ENCODE results near the gene KCNJ15.

KCNJ15 gene

DNA sequence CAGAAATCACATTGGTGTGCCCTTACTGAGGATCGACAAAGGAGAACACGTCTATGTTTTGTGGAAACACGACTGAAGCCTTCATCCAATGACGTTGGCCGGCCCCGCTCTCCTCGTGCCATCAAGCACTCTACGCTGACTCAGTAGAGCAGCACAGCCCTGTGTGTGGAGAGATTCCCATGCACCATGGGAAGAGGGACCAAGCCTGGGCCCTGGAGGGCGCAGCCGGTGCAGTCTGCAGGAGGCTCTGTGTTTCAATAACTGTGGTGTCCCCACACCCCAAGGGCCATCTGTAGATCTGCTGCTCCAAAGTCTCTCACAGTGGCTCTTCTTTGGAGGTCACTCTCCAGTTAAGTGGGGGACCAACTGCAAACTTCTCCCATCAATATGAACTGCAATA is 97.4 kb downstream of the KCNJ15 start:
- Histone ChIP-seq H3K27me3 (ENCODE audit: insufficient read depth, low read length) (no peaks in the 10 kb centered on the region), H3K4me3 (ENCODE audit: low read depth, low read length) (no peak overlapping the region), H3K79me2 (ENCODE audit: control insufficient read depth, insufficient read depth, low read length, unreplicated experiment) (no peaks in the 10 kb centered on the region), H2AFZ (ENCODE audit: low read length, unreplicated experiment) (no peak overlapping the region), H3K27ac (ENCODE audit: low read depth, low read length) (no peak overlapping the region), H3K36me3 (ENCODE audit: insufficient read depth, low read length) (no peaks in the 10 kb centered on the region), H3K4me1 (ENCODE audit: control insufficient read depth, insufficient read depth, low read length, unreplicated experiment) (peaks cover 21% of the 10 kb centered on the region)

- no peaks in the 10 kb centered on the region for H3K27me3 ChIP-seq (ENCODE audit: insufficient read depth, low read length)
- no peaks in the 10 kb centered on the region for H3K36me3 ChIP-seq (ENCODE audit: insufficient read depth, low read length)
- peaks cover 21% of the 10 kb centered on the region for H3K4me1 ChIP-seq (ENCODE audit: control insufficient read depth, insufficient read depth, low read length, unreplicated experiment)
- H3K4me3 ChIP-seq (ENCODE audit: low read depth, low read length), result no peak overlapping the region
- H3K27ac ChIP-seq (ENCODE audit: low read depth, low read length), result no peak overlapping the region
- no peak overlapping the region for H2AFZ ChIP-seq (ENCODE audit: low read length, unreplicated experiment)
- H3K79me2 ChIP-seq (ENCODE audit: control insufficient read depth, insufficient read depth, low read length, unreplicated experiment), result no peaks in the 10 kb centered on the region
Measured at GRCh38 chr21:38354746-38355145, 98.0 kb downstream of the KCNJ15 start.

- Histone ChIP-seq H3K36me3 (ENCODE audit: insufficient read depth, low read length) (no peaks in the 10 kb centered on the region), H3K27ac (ENCODE audit: low read depth, low read length) (no peak overlapping the region)
Measured at GRCh38 chr21:38355353-38355752, 98.6 kb downstream of the KCNJ15 start.

GRCh38 chr21:38355992-38356781 is 99.4 kb downstream of the KCNJ15 start:
- no peak overlapping the region for H2AFZ ChIP-seq (ENCODE audit: low read length, unreplicated experiment)
- H3K27ac ChIP-seq (ENCODE audit: low read depth, low read length), result no peak overlapping the region
- no peaks in the 10 kb centered on the region for H3K36me3 ChIP-seq (ENCODE audit: insufficient read depth, low read length)
- H3K4me3 ChIP-seq (ENCODE audit: low read depth, low read length), result no peak overlapping the region
- H3K4me1 ChIP-seq (ENCODE audit: control insufficient read depth, insufficient read depth, low read length, unreplicated experiment), result peaks cover 20% of the 10 kb centered on the region
- no peaks in the 10 kb centered on the region for H3K27me3 ChIP-seq (ENCODE audit: insufficient read depth, low read length)
- H3K79me2 ChIP-seq (ENCODE audit: control insufficient read depth, insufficient read depth, low read length, unreplicated experiment), result no peaks in the 10 kb centered on the region

More at GRCh38 chr21:38355353-38355752, 98.6 kb downstream of the KCNJ15 start:
- no peak overlapping the region for H3K4me3 ChIP-seq (ENCODE audit: low read depth, low read length)
- H3K27me3 ChIP-seq (ENCODE audit: insufficient read depth, low read length), result no peaks in the 10 kb centered on the region
- H2AFZ ChIP-seq (ENCODE audit: low read length, unreplicated experiment), result no peak overlapping the region
- no peaks in the 10 kb centered on the region for H3K79me2 ChIP-seq (ENCODE audit: control insufficient read depth, insufficient read depth, low read length, unreplicated experiment)
- peaks cover 21% of the 10 kb centered on the region for H3K4me1 ChIP-seq (ENCODE audit: control insufficient read depth, insufficient read depth, low read length, unreplicated experiment)

Data from ACC112 (cell line).